IPS-NIHi11 (cell line): ENCODE results near the gene HSD17B1.
"Not testable (repeated sequence)": the region's sequence is repeated elsewhere in the genome, so short reads cannot be mapped to it uniquely, and the experiment has no call there.

ENCODE experiments used
- DNase-seq: peaks from one replicate; pipeline ENCODE4 v3.0.0; 2012; ENCODE audit warnings: mixed read lengths, low spot score

The HSD17B1 gene

GRCh38 chr17:42547698-42548069 lies 5.0 kb upstream of the HSD17B1 start:
- no peak for DNase-seq

DNA sequence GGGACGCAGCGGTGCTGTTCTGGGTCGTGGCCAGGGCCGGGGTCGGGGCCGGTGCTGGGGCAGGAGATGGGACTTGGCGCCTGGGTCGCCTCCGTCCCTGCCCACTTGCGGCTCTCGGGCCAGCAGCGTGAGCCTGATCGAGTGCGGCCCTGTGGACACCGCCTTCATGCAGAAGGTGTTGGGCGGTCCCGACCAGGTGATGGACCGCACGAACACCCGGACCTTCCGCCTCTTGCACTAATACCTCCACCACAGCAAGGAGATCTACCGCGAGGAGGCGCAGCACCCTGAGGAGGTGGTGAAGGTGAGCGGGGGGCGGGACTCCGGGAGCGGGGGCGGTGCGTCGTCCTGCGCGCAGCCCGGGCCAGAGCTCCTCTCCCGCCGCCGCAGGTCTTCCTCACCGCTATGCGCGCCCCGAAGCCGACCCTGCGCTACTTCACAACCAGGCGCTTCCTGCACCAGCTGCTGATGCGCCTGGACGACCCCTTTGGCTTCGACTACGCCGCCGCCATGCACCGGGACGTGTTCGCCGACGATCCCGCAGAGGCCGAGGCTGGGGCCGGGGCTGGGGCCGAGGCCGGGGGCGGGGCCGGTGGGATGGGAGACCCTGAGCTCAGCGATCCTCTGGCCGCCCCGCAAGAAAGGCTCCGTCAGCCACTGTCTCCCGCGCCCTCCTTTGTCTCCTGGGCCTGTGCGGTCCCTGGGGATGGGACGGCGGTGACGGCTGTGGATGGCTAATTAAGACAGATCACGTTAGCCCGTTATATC lies 4.5 kb upstream of the HSD17B1 start:
- DNase-seq = peak; percentile 93

DNA sequence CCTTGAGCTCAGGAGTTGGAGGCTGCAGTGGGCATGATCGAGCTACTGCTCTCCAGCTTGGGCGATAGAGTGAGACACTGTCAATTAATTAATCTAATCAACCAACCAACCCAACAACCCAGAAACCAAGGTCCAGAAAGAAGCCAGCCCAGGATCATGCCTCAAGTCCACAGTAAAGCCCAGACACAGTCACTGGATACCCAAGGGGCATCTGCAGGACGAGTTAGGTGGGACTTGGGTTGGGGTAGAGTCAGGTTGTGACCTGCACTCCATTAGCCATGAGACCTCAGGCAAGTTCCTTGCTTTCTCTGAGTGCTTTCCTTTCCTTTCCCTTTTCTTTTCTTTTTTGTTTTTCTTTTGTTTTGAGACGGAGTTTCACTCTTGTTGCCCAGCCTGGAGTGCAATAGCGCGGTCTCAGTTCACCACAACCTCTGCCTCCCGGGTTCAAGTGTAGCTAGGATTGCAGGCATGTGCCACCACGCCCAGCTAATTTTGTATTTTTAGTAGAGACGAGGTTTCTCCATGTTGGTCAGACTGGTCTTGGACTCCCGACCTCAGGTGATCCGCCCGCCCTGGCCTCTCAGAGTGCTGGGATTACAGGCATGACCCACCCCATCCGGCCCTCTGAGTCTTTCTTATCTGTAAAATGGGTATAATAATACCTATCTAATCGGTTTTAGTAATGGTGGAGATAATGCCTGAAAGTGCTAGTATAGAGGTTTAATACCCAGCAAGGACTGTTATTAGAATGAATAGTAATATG lies 3.5 kb upstream of the HSD17B1 start:
- no peak for DNase-seq

- no peak for DNase-seq
Observed at GRCh38 chr17:42553161-42553818, 567 bp downstream of the HSD17B1 start.

GRCh38 chr17:42553866-42554249 lies 1.1 kb downstream of the HSD17B1 start:
- no peak for DNase-seq

DNA sequence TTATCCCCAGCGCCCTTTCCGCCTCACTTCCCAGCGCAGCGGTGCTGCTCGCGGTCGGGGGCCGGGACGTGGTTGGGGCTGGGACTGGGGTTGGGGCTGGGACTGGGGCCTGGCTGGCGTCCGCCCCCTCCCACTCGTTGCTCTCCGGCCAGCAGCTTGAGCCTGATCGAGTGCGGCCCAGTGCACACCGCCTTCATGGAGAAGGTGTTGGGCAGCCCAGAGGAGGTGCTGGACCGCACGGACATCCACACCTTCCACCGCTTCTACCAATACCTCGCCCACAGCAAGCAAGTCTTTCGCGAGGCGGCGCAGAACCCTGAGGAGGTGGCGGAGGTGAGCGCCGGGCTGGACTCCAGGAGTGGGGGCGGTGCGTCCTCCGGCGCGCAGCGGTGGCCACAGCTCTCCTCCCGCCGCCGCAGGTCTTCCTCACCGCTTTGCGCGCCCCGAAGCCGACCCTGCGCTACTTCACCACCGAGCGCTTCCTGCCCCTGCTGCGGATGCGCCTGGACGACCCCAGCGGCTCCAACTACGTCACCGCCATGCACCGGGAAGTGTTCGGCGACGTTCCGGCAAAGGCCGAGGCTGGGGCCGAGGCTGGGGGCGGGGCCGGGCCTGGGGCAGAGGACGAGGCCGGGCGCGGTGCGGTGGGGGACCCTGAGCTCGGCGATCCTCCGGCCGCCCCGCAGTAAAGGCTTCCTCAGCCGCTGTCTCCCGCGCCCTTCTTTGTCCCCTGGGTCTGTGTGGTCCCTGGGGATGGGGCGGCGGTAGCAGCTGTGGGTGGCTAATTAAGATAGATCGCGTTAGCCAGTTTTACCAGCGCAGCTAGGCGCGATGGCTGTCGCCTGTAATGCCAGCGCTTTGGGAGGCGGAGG lies 1.8 kb downstream of the HSD17B1 start:
- peak; percentile 92 for DNase-seq

DNA sequence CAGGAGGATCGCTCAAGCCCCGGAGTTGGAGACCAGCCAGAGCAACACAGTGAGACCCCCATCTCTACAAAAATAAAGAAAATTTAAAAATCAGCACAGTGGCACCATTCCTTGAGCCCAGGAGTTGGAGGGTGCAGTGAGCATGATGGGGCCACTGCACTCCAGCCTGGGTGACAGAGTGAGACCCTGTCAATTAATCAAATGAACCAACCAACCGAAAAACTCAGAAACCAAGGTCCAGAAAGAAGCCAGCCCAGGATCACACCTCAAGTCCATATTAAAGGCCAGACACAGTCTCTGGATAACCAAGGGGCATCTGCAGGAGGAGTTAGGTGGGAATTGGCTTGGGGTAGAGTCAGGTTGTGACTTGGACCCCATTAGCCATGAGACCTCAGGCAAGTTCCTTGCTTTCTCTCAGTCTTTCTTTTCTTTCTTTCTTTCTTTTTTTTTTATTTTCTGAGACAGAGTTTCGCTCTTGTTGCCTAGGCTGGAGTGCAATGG lies 2.4 kb downstream of the HSD17B1 start:
- DNase-seq = no peak

DNA sequence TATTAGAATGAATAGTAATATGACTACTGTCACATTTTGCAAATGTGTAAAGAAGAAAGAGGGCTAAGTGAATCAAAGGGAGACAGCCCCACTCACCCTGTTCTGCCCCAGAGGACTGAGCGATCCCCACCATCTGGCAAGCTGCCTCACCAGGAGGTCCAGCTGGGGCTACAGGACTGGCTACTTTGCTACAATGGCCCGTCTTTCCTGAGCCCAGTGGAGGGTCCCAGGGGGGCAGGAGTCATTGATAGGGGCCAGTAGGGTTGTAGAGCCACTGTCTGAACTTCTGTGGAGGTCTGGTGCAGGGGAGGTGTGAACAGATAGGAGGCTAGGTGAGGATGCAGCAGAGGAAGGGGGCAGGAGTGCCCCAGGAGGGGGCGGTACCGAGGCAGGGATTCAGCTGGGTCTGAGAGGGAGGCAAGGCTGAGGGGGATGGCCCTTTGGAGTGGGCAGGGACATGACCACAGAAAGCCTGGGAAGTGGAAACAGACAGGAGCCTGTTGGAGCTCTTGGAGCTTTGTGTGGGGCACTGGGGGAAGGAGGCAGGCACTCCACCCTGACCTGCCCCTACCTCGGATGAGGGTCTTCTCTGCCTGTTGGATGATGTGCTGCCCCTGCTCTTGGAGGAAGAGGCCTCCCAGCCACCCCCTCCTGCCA lies 3.4 kb downstream of the HSD17B1 start:
- not testable (repeated sequence) for DNase-seq

DNA sequence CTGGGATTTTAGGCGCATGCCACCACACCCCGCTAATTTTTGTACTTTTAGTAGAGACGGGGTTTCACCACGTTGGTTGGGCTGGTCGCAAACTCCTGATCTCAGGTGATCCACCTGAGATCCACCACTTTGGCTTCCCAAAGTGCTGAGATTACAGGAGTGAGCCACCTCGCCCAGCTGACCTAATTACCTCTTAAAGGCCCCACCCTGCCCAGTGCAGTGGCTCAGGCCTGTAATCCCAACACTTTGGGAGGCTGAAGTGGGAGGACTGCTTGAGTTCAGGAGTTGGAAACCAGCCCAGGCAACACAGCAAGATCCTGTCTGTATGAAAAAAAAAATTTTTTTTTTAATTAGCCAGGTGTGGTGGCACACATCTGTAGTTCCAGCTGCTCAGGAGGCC lies 6.4 kb downstream of the HSD17B1 start:
- DNase-seq = no peak

DNA sequence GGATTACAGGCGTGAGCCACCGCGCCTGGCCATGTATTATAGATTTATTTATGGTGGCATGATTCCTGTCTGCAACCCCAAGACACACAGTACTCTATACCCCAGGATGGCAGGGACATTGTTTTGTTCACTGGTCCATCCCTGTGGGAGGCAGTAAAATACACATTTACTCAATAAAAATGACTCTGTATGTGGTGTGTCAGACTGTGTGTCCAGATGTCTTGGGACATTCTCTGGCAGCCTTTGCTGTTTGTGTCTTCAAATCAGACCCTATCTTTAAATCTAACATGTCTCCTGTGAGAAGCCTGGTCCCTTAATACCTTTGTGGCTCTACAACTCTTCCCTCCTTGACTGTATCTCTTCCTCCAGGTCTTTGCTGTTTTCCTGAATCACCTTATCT lies 7.5 kb downstream of the HSD17B1 start:
- no peak for DNase-seq

DNA sequence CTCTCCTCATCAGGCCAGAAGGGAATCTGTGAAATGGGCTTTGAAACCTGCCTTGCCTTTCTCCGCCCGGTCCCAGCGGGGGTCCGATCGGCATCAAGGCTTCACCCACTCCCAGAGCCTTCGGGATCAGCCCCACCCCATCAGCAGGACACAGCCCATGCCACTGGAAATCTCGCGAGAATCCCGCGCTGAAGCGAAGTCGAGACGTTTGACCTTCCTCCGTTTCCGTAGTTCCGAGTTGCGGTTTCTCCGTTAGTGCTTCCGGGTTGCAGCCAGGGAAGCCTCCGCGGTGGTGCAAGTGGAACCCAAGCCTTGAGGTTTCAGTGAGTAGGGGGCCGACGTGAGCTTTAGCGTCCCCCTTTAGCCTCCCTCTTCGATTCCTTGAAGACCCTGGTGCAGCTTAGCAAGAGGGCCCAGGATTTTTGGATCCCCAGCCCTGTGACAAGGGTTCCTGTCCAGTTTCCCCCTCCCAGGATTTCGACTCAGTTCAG lies 9.2 kb downstream of the HSD17B1 start, which contains the start of gene COASY:
Gene COASY (plus strand): TSS at position 252 of the 491 bp plus-strand sequence. CDS start 475 bp downstream, outside the sequence.
- peak; percentile 97 for DNase-seq

DNA sequence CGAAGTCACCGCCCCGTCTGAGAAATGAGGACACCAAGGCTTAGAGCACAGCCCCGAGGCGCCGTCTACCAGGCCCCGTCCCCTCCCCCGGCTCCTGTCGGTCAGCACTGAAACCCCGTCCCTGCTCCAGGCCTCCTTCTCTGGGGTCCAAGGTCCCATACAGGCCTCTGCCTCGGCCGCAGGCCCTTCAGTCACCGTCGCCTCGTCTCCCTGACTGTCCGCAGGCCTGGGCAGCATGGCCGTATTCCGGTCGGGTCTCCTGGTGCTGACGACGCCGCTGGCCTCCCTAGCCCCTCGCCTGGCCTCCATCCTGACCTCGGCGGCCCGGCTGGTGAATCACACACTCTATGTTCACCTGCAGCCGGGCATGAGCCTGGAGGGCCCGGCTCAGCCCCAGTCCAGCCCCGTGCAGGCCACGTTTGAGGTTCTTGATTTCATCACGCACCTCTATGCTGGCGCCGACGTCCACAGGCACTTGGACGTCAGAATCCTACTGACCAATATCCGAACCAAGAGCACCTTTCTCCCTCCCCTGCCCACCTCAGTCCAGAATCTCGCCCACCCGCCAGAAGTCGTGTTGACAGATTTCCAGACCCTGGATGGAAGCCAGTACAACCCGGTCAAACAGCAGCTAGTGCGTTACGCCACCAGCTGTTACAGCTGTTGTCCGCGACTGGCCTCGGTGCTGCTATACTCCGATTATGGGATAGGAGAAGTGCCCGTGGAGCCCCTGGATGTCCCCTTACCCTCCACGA lies 9.8 kb downstream of the HSD17B1 start:
- DNase-seq = no peak

DNA sequence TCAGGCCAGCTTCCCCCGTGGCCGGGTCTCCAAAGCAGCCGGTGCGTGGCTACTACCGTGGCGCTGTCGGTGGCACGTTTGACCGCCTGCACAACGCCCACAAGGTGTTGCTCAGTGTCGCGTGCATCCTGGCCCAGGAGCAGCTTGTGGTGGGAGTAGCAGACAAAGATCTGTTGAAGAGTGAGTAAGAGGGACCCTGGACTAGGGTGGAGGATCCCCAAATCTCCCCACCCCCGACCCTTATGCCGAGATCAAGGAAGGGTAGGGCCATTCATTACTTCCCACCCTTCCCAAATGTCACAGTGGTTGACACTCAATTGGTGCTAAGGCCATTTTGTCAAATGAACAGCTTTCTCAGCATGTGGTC lies 10.4 kb downstream of the HSD17B1 start:
- DNase-seq = no peak

DNA sequence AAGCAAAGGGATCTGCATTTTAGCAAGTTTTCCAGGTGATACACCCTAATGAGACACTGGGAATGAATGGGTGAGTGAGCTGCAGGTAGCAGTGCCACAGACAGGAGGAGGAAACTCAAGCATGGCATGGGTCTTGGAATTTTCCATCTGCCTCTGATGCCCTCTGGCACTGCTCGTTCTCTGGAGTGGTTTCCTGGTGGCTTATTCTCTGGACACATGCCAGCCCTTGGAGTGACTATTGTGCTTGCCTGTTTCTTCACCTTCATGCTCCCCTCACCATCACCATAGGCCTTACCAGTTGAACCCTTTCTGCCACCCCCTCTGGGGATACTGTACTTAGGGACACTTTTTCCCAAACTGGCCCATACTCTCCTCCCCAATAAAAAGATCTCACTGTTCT lies 10.8 kb downstream of the HSD17B1 start:
- DNase-seq = no peak

- DNase-seq = no peak
Observed at GRCh38 chr17:42563950-42564349, 11.2 kb downstream of the HSD17B1 start.

GRCh38 chr17:42564815-42565522 lies 12.2 kb downstream of the HSD17B1 start:
- no peak for DNase-seq

GRCh38 chr17:42565523-42566214 lies 12.9 kb downstream of the HSD17B1 start:
- DNase-seq = no peak

- no peak for DNase-seq
Observed at GRCh38 chr17:42566215-42566882, 13.6 kb downstream of the HSD17B1 start.
